Bronchial epithelial cell (primary cell): ENCODE data around the gene PPP2R5D. TPM values are rescaled to one million over a fixed set of nuclear protein-coding genes. Genes with fewer than 3 reads are reported as not detected.

Experiments
- DNase-seq: peaks from one replicate; pipeline ENCODE4 v3.0.0-alpha.2; 2010; ENCODE audit warnings: low read depth
- FAIRE-seq: peaks from 2 replicates; lab custom pipeline; 2011; peaks lifted over from hg19 to GRCh38; lab: Jason Lieb, UNC
- H3K27me3 ChIP-seq: 2 replicates; pipeline ENCODE4 v1.5.1; 2011; ENCODE audit warnings: low read length; ENCODE audit not compliant: control insufficient read depth, insufficient read depth
- H3K36me3 ChIP-seq: 2 replicates; pipeline ENCODE4 v1.5.1; 2011; ENCODE audit warnings: low read length; ENCODE audit not compliant: control insufficient read depth, insufficient read depth
- H3K4me3 ChIP-seq: 2 replicates; pipeline ENCODE4 v1.5.1; 2011; ENCODE audit warnings: mild to moderate bottlenecking, low read depth, low read length, control low read depth
- total RNA-seq: library from RNA; depleted of rRNA; stranded (reverse); fragments of >200 nt; gene quantifications from 2 replicates; pipeline ENCODE4 v1.2.1, GENCODE V29; 2014
- TF ChIP-seq, protein P1 (sequence below): IDR thresholded peaks from 2 replicates; pipeline ENCODE4 v1.5.1; 2011; ENCODE audit warnings: mild to moderate bottlenecking, moderate library complexity, low read length, control low read depth, inconsistent platforms; ENCODE audit not compliant: insufficient read depth, severe bottlenecking

PPP2R5D gene
- total RNA-seq, 1 donor from 2014 or later = 27.6 TPM

DNA sequence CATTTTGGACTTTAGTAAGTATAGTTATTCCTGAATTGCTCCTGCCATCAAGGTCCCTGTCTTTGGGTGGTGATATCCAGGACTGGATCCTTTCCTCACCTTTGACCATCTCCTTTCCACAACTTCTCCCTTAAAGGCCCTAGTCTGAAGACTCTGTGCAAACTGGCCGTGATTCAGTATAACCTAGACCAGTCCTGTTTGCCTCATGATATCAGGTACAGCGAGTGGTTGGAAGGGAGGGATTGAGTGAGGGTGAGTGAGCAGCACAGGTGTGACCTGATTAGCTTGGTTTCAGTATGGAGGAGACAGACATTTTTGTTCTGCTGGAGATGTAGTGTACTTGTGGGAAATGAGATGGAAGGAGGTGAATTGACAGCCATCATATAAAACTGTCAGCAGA, 34.8 kb downstream of the PPP2R5D start:
- TF ChIP-seq, protein P1, sequence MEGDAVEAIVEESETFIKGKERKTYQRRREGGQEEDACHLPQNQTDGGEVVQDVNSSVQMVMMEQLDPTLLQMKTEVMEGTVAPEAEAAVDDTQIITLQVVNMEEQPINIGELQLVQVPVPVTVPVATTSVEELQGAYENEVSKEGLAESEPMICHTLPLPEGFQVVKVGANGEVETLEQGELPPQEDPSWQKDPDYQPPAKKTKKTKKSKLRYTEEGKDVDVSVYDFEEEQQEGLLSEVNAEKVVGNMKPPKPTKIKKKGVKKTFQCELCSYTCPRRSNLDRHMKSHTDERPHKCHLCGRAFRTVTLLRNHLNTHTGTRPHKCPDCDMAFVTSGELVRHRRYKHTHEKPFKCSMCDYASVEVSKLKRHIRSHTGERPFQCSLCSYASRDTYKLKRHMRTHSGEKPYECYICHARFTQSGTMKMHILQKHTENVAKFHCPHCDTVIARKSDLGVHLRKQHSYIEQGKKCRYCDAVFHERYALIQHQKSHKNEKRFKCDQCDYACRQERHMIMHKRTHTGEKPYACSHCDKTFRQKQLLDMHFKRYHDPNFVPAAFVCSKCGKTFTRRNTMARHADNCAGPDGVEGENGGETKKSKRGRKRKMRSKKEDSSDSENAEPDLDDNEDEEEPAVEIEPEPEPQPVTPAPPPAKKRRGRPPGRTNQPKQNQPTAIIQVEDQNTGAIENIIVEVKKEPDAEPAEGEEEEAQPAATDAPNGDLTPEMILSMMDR = no peak
- no peak for DNase-seq
- H3K36me3 ChIP-seq = peaks cover 16% of the 10 kb centered on the region
- H3K4me3 ChIP-seq = no peak overlapping the region
- FAIRE-seq = no peak
- no peaks in the 10 kb centered on the region for H3K27me3 ChIP-seq

DNA sequence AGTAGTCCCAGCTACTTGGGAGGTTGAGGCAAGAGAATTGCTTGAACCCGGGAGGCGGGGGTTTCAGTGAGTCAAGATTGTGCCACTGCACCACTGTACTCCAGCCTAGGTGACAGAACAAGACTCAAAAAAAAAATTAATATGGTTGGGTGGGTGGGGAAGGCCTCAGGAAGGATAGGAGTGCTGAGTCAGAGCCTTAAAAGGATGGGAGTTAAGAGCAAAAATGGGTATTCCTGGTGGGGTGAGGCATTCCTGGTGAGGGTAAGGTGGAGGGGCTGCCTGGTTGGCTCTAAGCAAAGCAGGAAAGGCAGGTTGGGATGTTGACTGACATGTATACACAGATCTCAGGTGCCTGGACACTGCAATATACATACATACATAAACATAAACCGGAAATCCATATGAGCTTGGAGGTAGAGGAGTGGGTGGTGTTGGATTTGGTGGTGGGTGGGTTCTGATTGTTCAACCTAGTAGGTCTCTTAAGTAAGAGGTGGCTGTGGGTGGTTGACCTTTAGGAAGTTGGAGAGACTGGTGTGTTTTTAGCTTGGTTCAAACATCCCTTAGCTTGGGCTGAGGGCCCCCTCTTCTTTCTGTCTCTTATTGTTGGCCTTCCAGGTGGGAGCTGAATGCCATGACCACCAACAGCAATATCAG, 35.8 kb downstream of the PPP2R5D start:
- FAIRE-seq = no peak
- no peak overlapping the region for H3K4me3 ChIP-seq
- DNase-seq = no peak
- no peaks in the 10 kb centered on the region for H3K27me3 ChIP-seq
- TF ChIP-seq, protein P1 = no peak
- H3K36me3 ChIP-seq = peaks cover 21% of the 10 kb centered on the region

DNA sequence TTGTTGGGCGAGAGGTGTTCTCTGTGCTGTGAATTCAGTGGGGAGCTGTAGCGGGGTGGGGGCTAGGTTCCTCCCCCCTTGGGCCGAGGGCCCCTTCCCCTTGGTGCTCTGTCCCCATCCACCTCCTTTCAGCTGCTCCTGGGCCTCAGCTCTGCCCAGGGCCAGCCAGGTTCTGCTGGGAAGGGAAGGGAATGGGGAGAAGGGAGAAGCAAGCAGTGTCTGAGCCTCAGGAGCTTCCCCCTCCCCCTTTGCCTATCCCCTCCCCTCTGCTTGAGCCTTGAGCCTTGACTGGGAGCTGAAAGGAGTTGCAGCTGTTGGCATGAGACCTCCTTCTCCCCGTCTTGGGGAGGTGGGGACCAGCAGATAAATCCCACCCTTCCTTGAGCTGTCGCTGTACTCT, 36.5 kb downstream of the PPP2R5D start:
- Histone ChIP-seq H3K27me3 (no peaks in the 10 kb centered on the region), H3K4me3 (peak overlapping the region; percentile 99), H3K36me3 (peaks cover 24% of the 10 kb centered on the region)
- DNase-seq = no peak
- TF ChIP-seq, protein P1 = no peak
- FAIRE-seq = no peak

DNA sequence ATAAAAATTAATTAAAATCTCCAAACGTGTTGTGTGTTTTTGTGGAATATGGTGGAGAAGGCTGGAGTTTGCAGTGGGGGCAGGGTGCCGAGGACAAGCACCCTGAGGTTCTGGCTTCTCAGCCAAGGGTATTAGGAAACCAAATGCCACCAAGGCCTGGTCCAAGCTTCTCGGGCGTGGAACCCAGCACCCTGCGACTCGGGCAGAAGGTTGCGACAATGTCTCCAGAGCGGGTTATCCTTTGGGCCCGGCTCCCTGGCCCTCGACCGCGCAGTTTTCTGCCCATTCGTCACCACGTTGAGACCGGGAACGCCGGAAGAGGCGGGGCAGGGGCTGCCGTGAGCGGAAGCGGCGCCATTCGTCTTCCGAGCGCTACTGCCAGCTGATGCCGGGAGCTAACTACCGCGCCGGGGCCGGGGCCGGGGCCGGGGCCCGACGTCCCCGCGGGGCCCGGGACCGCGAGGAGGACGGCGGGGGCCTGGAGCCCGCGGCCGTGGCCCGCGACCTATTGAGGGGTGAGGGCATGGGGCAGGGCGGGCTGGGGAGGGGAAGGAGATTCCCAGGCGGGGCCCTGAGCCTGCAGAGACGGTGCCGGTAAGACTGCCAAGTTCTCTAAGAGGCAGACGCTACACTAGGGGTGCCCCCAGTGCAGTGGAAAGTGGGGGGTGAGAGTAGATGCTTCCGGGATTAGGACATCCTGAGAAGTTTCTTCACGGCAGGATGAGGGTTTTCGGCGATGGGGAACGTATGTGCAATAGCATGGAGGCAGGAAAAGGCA, 37.1 kb downstream of the PPP2R5D start, which contains the start of gene RRP36:
Gene RRP36, plus strand, starts transcription at position 354 of the 778 bp plus-strand sequence. Its CDS starts 32 bp downstream, at position 386.
- TF ChIP-seq, protein P1 = no peak
- FAIRE-seq (no peak), DNase-seq (peak; percentile 54)
- Histone ChIP-seq H3K36me3 (peaks cover 31% of the 10 kb centered on the region), H3K27me3 (no peaks in the 10 kb centered on the region), H3K4me3 (peak within 1 kb of the TSS; percentile 99)

DNA sequence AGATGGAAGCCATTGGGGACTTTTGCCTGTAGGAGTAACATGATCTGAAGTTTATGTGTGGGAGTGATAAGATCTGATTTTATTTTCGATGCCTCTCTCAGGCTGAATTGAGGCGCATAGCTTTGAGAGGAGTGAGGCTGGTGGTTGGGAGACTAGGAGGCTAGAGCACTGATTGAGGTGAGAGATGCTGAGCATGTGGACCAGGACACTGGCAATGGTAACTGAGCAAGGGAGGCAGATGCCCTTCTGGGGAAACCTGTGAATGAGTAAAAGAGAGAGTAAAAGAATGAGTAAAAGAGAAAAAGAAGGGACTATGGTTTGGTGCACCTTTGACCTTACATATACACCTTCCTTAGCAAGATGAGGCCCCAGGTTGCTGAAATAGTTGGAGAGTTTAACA, 40.1 kb downstream of the PPP2R5D start:
- TF ChIP-seq, protein P1 = no peak
- peaks cover 31% of the 10 kb centered on the region for H3K36me3 ChIP-seq
- H3K27me3 ChIP-seq = no peaks in the 10 kb centered on the region
- H3K4me3 ChIP-seq = no peak overlapping the region
- DNase-seq (no peak), FAIRE-seq (no peak)
